ENCODE measurements around the gene CDC42EP5.

DNA sequence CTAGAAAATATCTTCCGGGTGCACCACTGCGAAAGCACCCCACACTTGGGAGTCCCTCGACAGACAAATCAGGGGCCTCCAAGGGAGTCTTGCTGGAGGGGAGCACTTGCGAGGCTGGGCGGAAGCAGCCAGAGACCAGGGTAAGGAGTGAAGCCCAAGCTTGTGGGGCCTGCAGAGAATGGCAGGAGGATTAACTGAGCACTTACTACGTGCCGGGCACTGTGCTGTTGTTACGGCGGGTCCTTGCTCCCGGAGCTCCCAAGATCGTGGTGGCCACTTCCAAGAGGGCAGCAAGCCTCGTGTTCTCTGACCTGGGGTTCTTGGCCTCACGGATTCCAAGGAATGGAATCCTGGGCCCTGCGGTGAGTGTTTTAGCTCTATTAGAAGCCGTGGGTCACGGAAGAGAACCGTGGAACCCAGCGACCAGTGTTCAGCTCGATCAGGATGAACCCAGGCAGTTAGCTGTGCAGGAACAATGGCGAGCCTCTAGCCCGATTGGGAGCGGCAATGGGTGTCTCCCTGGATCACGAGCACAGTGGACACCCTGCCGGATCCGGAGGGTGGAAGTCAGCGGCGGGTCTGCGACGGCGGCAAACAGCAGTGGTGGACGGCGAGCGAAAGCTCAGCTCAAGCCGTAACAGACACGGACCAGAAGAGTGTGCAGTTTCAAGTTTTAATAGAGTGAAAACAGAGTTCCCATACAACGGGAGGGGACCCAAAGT is 48.3 kb downstream of the CDC42EP5 start:
- no peak for TF ChIP-seq CTCF (IDR thresholded peaks at IDR 0.05)
- no peak for TF ChIP-seq EZH2 (IDR thresholded peaks at IDR 0.05; ENCODE audit: borderline replicate concordance, insufficient read depth, low read depth, low read length, poor library complexity, severe bottlenecking)

All from B cell (primary cell).